ENCODE measurements around the gene SNED1.

The SNED1 gene

GRCh38 chr2:241003830-241004564 is 5.6 kb downstream of the SNED1 start:
- FAIRE-seq = no peak
- DNase-seq (ENCODE audit: insufficient read length, low spot score) = no peak

GRCh38 chr2:241005569-241005968 is 7.2 kb downstream of the SNED1 start:
- DNase-seq (ENCODE audit: insufficient read length, low spot score) (no peak), FAIRE-seq (no peak)

- FAIRE-seq (no peak), DNase-seq (ENCODE audit: insufficient read length, low spot score) (no peak)
Observed at GRCh38 chr2:241006412-241006811, 8.0 kb downstream of the SNED1 start.

- DNase-seq (ENCODE audit: insufficient read length, low spot score) (no peak), FAIRE-seq (no peak)
Observed at GRCh38 chr2:241007111-241007510, 8.7 kb downstream of the SNED1 start.

- FAIRE-seq (no peak), DNase-seq (ENCODE audit: insufficient read length, low spot score) (no peak)
Observed at GRCh38 chr2:241007880-241008710, 9.7 kb downstream of the SNED1 start.

DNA sequence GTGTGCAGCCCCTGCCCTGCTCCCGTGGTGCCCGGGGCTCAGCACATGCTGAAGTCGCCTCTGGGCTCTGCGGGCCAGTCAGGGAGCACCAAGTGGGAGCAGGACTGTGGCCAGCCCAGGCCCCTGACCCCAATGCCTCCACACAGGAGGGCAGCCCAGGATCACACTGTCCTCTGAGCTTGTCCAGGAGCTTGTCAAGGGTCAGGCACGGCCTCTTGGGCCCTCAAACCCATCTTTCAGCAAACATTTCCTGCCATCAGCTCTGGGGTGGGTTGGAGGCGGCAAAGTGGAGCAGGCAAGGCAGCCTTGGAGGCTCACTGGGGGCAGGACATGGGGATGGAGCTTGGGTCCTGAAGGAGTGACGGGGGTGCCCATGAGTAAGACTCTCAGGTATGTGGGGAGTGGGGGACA is 10.3 kb downstream of the SNED1 start:
- FAIRE-seq (no peak), DNase-seq (ENCODE audit: insufficient read length, low spot score) (no peak)

GRCh38 chr2:241009191-241009590 is 10.8 kb downstream of the SNED1 start:
- FAIRE-seq (no peak), DNase-seq (ENCODE audit: insufficient read length, low spot score) (no peak)

- no peak for FAIRE-seq
- DNase-seq (ENCODE audit: insufficient read length, low spot score) = no peak
Observed at GRCh38 chr2:241009601-241010530, 11.4 kb downstream of the SNED1 start.

DNA sequence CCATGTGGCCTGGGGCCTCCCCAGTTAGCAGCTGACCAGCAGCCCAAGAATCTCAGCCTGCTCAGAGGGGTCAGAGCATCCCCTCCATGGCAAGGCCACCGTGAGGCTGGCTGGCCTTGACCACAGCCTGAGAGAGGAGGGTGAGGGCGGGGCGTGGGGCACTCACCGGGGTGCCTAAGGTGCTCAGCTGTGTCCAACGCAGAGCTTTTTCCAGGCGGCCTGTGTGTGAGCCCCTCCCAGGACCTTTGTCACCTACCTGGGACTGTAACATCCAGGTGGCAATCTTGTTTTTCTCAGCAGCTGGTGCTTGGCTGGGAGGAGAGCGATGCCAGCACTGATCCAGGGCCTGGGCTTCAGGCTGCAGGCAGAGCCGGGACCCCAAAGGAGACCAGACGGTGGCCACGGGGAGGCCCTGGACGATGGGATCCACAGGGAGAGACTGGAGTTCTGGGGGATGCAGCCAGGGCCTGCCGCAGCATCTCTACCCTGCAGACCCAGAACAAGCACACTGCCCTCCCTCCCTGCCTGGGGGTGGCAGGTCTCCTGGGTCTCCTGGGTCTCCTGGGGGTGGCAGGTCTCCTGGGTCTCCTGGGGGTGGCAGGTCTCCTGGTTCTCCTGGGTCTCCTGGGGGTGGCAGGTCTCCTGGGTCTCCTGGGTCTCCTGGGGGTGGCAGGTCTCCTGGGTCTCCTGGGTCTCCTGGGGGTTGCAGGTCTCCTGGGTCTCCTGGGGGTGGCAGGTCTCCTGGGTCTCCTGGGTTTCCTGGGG is 12.3 kb downstream of the SNED1 start:
- no peak for FAIRE-seq

GRCh38 chr2:241011296-241011600 is 12.8 kb downstream of the SNED1 start:
- no peak for DNase-seq (ENCODE audit: insufficient read length, low spot score)

More for the DNA sequence above, 12.3 kb downstream of the SNED1 start:
- no peak for DNase-seq (ENCODE audit: insufficient read length, low spot score)

GRCh38 chr2:241011751-241012510 is 13.5 kb downstream of the SNED1 start:
- no peak for FAIRE-seq
- DNase-seq (ENCODE audit: insufficient read length, low spot score) = no peak

More at GRCh38 chr2:241011296-241011600, 12.8 kb downstream of the SNED1 start:
- no peak for FAIRE-seq

DNA sequence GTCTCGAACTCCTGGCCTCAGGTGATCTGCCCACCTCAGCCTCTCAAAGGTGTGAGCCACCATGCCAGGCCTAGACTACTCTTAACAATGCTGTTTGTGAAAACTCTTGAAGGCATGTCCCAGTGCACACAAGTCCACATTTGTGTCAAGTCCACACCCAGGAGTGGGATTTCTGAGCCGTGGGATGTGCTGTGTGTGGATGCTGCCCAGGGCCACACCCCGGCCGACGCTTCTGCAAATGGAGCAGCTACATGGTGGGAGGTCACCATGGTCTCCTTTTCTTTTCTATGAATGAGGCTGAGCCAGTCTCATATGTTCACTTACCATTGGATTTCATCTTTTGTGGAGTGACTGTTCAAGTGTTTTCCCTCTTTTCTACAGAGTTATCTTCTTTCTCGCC is 15.8 kb downstream of the SNED1 start:
- no peak for DNase-seq (ENCODE audit: insufficient read length, low spot score)
- no peak for FAIRE-seq

GRCh38 chr2:241014764-241015163 is 16.3 kb downstream of the SNED1 start:
- FAIRE-seq = no peak
- DNase-seq (ENCODE audit: insufficient read length, low spot score) = no peak

- FAIRE-seq (no peak), DNase-seq (ENCODE audit: insufficient read length, low spot score) (no peak)
Observed at GRCh38 chr2:241015439-241015838, 17.0 kb downstream of the SNED1 start.

DNA sequence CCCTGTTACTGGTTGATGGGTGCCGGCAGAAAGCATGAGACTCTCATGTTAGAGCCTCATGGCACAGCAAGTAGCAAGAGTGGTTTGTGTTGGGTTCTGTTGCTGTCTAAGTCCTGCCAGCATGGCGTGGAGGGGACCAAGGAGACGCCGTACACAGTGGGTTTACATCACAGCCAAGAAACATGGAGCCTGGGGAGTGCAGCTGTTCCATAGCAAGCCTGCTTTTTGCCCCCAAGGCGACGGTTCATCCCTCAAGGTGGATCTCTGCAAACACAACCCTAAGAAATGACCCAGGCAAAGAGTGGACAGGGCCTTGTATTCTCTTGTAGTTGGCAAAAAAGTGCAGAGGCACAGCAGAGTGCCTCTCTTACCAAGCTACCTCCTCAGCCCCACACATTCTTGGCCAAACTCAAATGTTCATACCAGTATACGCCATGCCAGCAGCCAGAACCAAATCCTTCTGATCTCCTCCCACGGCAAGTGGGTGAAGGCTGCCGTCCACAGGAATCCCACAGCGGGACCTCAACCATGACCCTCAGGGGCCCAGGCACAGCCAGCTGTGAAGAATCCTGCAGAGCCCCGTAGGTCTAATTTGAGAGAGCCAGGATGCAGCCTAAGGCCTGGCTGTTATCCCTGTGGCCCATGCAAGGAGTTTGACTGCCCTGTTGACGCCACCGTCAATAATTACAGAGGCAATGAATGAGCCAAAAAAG is 19.0 kb downstream of the SNED1 start:
- DNase-seq (ENCODE audit: insufficient read length, low spot score) = no peak
- no peak for FAIRE-seq

- DNase-seq (ENCODE audit: insufficient read length, low spot score) (no peak), FAIRE-seq (no peak)
Observed at GRCh38 chr2:241018051-241018891, 19.9 kb downstream of the SNED1 start.

GRCh38 chr2:241019441-241020139 is 21.2 kb downstream of the SNED1 start:
- FAIRE-seq (no peak), DNase-seq (ENCODE audit: insufficient read length, low spot score) (no peak)

DNA sequence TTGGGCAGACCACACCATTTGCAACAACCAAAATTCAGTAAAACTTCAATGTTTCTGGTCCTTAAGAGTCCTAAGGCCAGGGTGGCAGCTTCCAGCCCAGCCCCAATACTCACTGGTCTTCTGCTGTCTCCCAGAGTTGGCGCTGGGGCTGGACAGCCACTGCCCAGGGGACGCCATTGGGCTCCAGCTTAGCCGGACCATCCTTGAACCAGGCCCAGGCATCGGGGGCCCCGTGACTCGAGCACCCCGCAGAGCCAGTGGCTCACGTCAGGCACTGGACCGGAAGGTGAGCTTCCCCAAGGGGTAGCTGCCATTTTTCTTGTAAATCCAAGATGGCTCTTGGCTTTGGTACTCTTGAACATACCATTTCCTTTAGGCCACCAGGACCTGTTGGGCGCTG is 21.8 kb downstream of the SNED1 start:
- FAIRE-seq (no peak), DNase-seq (ENCODE audit: insufficient read length, low spot score) (no peak)
